Measurements from ENCODE around the gene CC2D2A.
"Not testable (repeated sequence)": the region's sequence is repeated elsewhere in the genome, so short reads cannot be mapped to it uniquely, and the experiment has no call there.

Gene CC2D2A

GRCh38 chr4:15470128-15470475, 420 bp downstream of the CC2D2A start:
- DNase-seq = no peak

- DNase-seq = no peak
Observed at GRCh38 chr4:15476396-15476795, 6.7 kb downstream of the CC2D2A start.

GRCh38 chr4:15478724-15479088, 9.0 kb downstream of the CC2D2A start:
- no peak for DNase-seq

- DNase-seq = peak; percentile 40
Observed at GRCh38 chr4:15479089-15479912, 9.6 kb downstream of the CC2D2A start.

- DNase-seq = no peak
Observed at GRCh38 chr4:15479913-15480185, 10.2 kb downstream of the CC2D2A start.

- no peak for DNase-seq
Observed at GRCh38 chr4:15481961-15482745, 12.5 kb downstream of the CC2D2A start.

- no peak for DNase-seq
Observed at GRCh38 chr4:15482842-15483241, 13.2 kb downstream of the CC2D2A start.

- DNase-seq = no peak
Observed at GRCh38 chr4:15488136-15488535, 18.5 kb downstream of the CC2D2A start.

- no peak for DNase-seq
Observed at GRCh38 chr4:15488658-15489470, 19.2 kb downstream of the CC2D2A start.

- DNase-seq = no peak
Observed at GRCh38 chr4:15489551-15489950, 19.9 kb downstream of the CC2D2A start.

- DNase-seq = no peak
Observed at GRCh38 chr4:15493411-15493810, 23.7 kb downstream of the CC2D2A start.

- peak; percentile 19 for DNase-seq
Observed at GRCh38 chr4:15495621-15496020, 25.9 kb downstream of the CC2D2A start.

- no peak for DNase-seq
Observed at GRCh38 chr4:15498356-15498755, 28.7 kb downstream of the CC2D2A start.

GRCh38 chr4:15500701-15501100, 31.0 kb downstream of the CC2D2A start:
- no peak for DNase-seq

- no peak for DNase-seq
Observed at GRCh38 chr4:15501941-15502340, 32.3 kb downstream of the CC2D2A start.

GRCh38 chr4:15502384-15502783, 32.7 kb downstream of the CC2D2A start:
- DNase-seq = no peak

GRCh38 chr4:15504041-15504440, 34.4 kb downstream of the CC2D2A start:
- no peak for DNase-seq

- no peak for DNase-seq
Observed at GRCh38 chr4:15506464-15506863, 36.8 kb downstream of the CC2D2A start.

- no peak for DNase-seq
Observed at GRCh38 chr4:15507679-15508078, 38.0 kb downstream of the CC2D2A start.

GRCh38 chr4:15510961-15511360, 41.3 kb downstream of the CC2D2A start:
- no peak for DNase-seq

- no peak for DNase-seq
Observed at GRCh38 chr4:15513545-15513944, 43.9 kb downstream of the CC2D2A start.

GRCh38 chr4:15515106-15515505, 45.4 kb downstream of the CC2D2A start:
- DNase-seq = no peak

GRCh38 chr4:15516494-15516893, 46.8 kb downstream of the CC2D2A start:
- no peak for DNase-seq

GRCh38 chr4:15517681-15518080, 48.0 kb downstream of the CC2D2A start:
- DNase-seq = not testable (repeated sequence)
